Measurements from ENCODE around the gene SPTBN4.

The SPTBN4 gene

DNA sequence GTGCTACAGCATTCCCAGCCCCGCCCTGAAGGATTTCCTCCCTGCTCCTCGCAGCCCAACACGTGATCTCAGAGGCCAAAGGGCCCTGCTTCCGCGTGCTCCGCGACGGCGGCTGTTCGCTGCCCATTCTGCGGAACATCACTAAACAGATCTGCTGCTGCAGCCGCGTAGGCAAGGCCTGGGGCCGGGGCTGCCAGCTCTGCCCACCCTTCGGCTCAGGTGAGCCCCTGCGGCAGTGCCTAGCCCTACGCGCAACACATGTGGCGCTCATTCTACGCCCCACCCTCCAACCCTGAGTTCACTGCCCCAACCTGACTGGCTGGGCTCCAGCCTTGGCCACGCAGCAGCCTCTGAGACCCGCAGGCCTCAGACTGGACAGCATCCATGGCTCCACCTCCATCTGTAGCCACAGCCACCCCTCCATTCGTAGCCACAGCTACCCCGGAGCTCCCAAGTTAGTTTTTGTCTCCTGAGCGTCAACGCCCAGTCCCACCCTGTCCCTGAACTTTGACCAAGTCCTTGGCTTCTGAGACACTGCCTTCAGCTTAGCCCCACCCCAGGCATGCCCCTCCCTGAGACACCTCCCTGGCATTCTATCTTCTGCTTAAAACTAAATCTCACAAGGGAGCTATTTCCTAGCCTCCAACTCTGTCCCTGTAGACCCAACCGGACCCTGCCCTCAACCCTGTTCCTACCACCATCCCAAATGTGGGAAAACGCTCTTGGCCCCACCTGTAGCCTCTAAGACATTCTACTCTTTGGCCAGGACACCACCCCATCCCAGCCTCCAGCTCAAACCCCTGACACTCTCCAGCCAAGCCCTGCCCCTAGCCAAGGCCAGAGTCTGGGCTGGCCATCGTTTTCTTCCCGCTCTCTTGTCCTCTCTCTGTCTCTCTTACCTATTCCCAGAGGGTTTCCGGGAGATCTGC, 140.8 kb downstream of the SPTBN4 start:
- DNase-seq: no peak

DNA sequence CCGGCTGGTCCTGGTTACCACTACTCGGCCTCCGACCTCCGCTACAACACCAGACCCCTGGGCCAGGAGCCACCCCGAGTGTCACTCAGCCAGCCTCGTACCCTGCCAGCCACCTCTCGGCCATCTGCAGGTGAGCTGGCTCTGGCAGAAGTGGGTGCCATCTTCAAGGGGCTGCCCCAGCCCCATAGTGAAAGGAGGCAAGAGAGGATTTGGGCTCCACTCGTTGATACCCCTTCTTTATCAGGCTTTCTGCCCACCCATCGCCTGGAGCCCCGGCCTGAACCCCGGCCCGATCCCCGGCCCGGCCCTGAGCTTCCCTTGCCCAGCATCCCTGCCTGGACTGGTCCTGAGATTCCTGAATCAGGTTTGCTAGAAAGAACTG, 141.4 kb downstream of the SPTBN4 start:
- no peak for DNase-seq

DNA sequence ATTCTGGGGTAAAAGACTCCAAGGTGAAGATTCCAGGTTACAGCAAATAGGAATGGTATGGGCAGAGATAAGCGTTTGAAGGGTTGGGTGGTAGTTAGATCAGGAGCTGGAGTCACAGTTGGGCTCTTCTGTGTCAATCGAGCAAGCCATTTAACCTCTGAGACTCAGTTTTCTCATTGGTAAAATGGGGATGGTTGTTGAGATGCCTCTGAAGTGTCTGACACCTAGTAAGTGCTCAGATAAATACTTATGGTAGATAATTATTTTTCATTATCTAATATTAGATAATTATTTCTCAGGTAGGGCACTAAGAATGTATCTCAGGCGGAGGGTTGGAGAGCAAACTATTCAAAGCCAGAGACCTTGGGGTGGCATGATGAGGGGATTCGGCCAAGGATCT, 142.2 kb downstream of the SPTBN4 start:
- DNase-seq: no peak

GRCh38 chr19:40609561-40610395, 143.0 kb downstream of the SPTBN4 start:
- peak; percentile 97 to 98 for DNase-seq

- DNase-seq: peak; percentile 62 to 71
These were observed 143.7 kb downstream of the SPTBN4 start for GRCh38 chr19:40610396-40611064.

- peak in 1 of 2 experiments; percentile 25 for DNase-seq
These were observed 144.3 kb downstream of the SPTBN4 start for GRCh38 chr19:40611096-40611495.

GRCh38 chr19:40611900-40612698, 145.3 kb downstream of the SPTBN4 start:
- DNase-seq: no peak

DNA sequence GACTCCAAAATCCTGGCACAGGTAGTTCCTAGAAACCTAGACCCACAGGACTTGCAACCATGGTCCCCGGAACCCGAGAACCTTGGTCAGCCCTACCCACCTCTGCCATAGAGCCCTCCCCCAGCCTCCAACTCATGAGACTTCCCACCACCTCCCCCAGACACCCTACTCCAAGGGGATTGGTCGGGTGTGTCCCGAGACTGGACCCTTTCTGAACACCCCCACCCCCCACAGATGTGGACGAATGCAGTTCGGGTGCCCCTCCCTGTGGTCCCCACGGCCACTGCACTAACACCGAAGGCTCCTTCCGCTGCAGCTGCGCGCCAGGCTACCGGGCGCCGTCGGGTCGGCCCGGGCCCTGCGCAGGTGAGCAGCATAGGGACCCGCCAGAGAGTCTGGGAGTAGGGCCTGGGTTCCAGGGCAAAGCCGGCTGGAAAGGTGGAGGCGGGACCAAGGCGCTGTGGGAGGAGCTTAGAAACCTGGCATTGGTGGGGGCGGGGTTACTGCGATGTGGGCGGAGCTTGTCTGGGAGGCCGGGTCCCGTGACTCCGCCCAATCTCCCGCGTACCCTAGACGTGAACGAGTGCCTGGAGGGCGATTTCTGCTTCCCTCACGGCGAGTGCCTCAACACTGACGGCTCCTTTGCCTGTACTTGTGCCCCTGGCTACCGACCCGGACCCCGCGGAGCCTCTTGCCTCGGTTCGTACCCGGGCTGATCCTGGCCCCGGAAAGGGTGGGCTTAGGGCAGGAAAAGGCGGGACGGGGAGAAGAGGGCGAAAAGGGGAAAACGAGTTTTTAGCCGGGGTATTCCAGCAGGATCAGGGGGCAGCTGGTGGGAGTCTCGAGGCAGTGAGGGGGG, 146.3 kb downstream of the SPTBN4 start:
- peak; percentile 88 to 90 for DNase-seq

DNA sequence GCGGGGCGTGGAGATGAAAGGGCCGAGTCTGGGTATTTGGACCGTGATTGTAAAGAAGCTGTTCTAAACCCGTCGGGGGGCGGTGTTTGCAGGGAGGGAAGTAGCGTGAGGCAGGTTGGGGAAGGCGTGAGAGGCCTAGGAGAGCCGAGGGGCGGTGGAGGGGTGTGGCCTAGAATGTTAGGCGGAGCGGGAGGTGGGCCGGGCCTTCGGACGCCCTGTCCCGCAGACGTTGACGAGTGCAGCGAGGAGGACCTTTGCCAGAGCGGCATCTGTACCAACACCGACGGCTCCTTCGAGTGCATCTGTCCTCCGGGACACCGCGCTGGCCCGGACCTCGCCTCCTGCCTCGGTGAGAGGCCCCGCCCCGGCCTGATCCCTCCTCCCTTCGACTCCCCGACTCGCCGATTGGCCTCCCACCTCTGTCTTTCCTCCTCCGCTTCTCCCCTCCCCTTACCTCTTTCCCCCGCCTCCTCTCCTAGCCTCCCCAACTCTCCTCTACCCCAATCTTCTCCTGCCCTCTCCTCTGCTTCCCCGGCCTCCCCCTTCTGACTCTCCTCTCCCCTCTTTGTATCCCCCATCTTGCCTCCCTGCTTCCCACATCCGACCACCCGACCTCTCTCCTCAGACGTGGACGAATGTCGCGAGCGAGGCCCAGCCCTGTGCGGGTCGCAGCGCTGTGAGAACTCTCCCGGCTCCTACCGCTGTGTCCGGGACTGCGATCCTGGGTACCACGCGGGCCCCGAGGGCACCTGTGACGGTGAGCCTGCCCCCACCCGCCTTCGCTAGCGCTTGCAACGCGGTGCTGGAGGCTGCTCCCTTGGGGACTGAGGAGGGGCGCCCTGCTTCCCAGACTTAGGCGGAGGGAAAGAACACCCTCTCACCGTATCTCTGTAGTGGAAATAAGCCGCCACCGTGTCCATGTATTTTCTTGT, 147.2 kb downstream of the SPTBN4 start:
- DNase-seq: peak; percentile 91 to 93

DNA sequence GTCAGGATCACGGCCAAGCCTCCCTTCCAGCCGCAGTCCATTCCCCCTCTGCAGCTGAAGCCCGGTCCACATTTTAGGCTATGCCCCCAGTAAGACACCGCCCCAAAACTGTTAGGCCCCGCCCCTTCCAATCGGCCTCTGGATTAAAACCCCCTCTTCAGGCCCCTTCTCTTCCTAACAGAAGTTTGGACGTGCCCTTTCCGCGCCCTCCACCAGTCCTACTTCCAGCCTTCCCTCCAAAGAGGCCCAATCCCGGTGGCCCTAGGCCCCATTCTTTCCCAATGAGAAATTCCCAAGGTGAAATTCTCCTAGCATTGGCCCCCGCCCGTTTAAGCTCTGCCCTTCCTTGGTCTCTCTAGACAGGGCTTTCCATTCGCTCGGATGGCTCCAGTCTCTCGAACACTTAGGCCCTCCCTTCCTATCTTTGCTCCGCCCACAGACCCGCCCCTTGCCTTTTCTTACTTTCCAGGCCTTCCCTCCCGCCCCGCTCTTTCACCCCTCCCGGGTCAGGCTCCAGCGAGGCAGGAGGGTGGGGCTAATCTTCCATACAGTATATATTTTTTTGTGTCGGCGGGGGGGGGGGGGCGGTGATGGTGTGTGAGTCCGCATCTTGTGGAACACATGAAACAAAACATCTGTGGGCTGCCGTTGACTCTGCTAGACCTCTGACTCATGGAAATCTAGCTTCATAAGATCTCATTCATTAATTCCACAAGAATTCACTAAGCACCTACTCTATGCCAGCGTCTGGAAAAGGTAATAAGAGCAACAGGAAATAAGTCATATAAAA, 148.0 kb downstream of the SPTBN4 start:
- DNase-seq: peak; percentile 100

DNA sequence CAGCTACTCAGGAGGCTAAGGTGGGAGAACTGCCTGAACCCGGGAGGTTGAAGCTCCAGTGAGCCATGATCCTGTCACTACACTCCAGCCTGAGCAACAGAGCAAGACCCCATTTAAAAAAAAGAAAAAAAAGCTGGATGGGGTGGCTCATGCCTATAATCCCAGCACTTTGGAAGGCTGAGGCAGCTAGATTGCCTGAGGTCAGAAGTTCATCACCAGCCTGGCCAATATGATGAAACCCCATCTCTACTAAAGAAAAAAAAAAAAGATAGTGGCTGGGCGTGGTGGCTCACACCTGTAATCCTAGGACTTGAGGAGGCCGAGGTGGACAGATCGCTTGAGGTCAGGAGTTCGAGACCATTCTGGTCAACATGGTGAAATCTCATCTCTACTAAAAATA, 149.4 kb downstream of the SPTBN4 start:
- DNase-seq: no peak

DNA sequence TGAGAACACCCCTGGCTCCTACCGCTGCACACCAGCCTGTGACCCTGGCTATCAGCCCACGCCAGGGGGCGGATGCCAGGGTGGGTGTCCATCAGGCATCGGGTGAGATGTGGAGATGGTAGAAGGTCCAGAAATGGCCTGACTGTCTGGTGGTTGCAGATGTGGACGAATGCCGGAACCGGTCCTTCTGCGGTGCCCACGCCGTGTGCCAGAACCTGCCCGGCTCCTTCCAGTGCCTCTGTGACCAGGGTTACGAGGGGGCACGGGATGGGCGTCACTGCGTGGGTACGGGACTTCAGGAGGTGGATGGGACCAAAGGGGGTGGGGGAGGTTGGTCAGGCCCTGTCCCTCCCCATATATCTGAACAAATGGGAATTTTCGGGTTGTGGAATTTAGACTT, 150.1 kb downstream of the SPTBN4 start:
- no peak for DNase-seq

- DNase-seq: no peak
These were observed 151.2 kb downstream of the SPTBN4 start for GRCh38 chr19:40617961-40618360.

GRCh38 chr19:40619333-40620160, 152.7 kb downstream of the SPTBN4 start:
- no peak for DNase-seq

- no peak for DNase-seq
These were observed 153.3 kb downstream of the SPTBN4 start for GRCh38 chr19:40620161-40620485.

DNA sequence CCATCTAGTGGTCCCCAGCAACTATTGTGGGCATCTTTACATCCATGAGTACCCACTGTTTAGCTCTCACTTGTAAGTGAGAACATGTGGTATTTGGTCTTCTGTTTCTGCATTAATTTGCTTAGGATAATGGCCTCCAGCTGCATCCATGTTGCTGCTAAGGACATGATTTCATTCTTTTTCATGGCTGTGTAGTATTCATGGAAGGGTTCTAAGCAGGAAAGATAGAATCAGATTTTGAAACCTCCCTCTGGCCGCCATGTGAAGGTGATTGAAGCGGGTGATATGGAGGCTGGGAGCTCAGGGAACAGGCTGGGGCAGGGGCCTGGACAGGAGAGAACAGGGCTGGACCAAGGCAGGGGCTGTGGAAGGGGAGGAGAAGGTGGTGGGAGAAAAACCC, 154.5 kb downstream of the SPTBN4 start:
- DNase-seq: no peak

GRCh38 chr19:40621966-40622772, 155.4 kb downstream of the SPTBN4 start:
- no peak for DNase-seq

DNA sequence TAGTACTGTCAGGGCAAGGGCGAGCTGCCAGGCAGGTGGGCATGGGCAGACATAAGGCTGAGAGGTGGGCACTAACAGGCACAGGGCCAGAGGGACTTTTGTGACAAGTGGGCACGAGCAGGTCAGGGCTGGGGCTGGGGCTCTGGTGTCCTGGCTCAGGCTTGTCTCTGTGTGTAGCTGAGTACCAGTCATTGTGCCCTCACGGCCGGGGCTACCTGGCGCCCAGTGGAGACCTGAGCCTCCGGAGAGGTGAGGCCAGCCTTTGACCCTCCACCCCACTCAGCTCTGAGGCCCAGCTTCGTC, 155.9 kb downstream of the SPTBN4 start:
- no peak for DNase-seq
